ENCODE results near the gene BRINP1.

BRINP1 gene

DNA sequence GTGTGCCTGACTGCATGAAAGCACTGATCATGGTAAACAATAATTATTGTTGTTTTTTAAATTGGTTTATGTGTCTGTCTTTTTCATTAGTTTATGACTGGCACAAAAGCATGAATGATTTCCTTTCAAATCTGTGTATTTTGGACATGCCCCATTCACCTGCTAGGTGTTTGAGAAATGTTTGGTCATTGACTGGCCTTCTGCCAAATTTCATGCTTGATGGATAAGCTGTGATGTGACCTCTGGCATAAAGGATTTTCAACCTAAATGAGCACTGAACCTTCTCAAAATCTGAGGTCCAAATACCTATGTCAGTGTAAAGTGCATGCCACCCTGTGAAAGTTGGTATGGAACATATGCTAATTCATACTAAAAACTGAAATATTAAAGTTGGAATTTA, 204.5 kb downstream of the BRINP1 start:
- TF ChIP-seq, protein P1, sequence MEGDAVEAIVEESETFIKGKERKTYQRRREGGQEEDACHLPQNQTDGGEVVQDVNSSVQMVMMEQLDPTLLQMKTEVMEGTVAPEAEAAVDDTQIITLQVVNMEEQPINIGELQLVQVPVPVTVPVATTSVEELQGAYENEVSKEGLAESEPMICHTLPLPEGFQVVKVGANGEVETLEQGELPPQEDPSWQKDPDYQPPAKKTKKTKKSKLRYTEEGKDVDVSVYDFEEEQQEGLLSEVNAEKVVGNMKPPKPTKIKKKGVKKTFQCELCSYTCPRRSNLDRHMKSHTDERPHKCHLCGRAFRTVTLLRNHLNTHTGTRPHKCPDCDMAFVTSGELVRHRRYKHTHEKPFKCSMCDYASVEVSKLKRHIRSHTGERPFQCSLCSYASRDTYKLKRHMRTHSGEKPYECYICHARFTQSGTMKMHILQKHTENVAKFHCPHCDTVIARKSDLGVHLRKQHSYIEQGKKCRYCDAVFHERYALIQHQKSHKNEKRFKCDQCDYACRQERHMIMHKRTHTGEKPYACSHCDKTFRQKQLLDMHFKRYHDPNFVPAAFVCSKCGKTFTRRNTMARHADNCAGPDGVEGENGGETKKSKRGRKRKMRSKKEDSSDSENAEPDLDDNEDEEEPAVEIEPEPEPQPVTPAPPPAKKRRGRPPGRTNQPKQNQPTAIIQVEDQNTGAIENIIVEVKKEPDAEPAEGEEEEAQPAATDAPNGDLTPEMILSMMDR (IDR thresholded peaks at IDR 0.05; ENCODE audit: extremely low read depth, missing control alignments): no peak
- no peak for DNase-seq (ENCODE audit: low spot score)

- no peak for DNase-seq (ENCODE audit: low spot score)
- TF ChIP-seq, protein P1 (IDR thresholded peaks at IDR 0.05; ENCODE audit: extremely low read depth, missing control alignments): no peak
These were observed 208.7 kb downstream of the BRINP1 start for GRCh38 chr9:119160551-119160950.

DNA sequence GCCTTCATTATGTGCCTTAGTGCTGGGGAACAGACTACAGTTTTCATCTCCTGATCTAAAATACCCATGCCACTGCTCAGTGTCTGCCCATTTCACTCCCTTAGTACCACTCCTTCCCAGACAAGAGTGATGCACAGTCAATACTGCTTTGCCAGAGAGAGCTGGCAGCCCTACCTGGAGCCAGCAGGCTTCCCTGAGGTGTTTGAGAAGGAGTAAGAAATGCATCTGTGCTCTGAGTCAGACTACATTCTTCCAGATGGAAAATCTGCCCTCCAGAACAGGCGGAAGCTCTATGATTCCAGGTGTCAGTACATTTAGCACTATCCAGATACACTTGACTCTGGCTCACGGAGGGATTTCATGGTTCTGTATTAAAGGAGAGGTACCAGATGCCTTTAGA, 209.8 kb downstream of the BRINP1 start:
- DNase-seq (ENCODE audit: low spot score): no peak
- TF ChIP-seq, protein P1 (IDR thresholded peaks at IDR 0.05; ENCODE audit: extremely low read depth, missing control alignments): no peak

GRCh38 chr9:119157196-119157595, 212.0 kb downstream of the BRINP1 start:
- no peak for DNase-seq (ENCODE audit: low spot score)
- TF ChIP-seq, protein P1 (IDR thresholded peaks at IDR 0.05; ENCODE audit: extremely low read depth, missing control alignments): no peak

- DNase-seq (ENCODE audit: low spot score): no peak
- TF ChIP-seq, protein P1 (IDR thresholded peaks at IDR 0.05; ENCODE audit: extremely low read depth, missing control alignments): no peak
These were observed 212.9 kb downstream of the BRINP1 start for GRCh38 chr9:119156354-119156753.

DNA sequence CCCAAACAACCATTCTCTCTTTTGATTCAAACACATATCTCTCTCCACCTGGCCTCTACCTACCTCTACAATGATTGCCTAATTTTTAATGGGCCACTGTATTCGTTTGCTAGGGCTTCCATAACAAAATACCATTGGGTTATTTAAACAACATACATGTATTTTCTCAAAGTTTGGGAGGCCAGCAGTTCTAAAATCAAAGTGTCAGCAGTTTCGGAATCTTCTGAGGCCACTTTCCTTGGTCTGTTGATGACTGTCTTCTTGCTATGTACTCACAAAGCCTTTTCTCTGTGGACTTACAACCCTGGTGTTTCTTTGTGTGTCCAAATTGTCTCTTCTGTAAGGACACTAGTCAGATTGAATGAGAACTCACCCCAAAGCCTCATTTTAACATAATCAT, 214.7 kb downstream of the BRINP1 start:
- DNase-seq (ENCODE audit: low spot score): no peak
- TF ChIP-seq, protein P1 (IDR thresholded peaks at IDR 0.05; ENCODE audit: extremely low read depth, missing control alignments): no peak

GRCh38 chr9:119153402-119153801, 215.8 kb downstream of the BRINP1 start:
- TF ChIP-seq, protein P1 (IDR thresholded peaks at IDR 0.05; ENCODE audit: extremely low read depth, missing control alignments): no peak
- no peak for DNase-seq (ENCODE audit: low spot score)
